ENCODE data around the gene HELB.

Gene HELB

DNA sequence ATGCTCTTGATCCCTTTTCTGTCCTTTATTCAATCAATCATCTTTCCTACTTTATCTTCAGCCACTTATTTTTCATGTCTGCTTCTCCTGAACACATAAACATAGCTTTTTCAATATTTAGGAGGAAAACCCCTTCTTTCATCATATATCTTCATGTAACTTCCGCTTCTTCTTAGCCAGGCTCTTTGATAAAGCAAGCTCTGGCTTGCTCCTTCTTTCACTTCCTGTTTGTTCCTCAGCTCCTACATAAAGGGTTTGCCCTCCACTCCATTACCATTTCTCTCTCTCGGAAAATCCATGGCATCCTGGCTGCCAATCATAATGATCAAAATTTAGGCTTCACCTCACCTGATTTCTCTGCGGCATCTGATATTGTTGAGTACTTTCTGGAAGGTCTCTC, 33.7 kb upstream of the HELB start:
- Histone ChIP-seq H3K4me3 (ENCODE audit: low read depth in 1 of 2, low read length in 1 of 2) (peak overlapping the region; percentile 37 to 50), H3K4me1 (ENCODE audit: control insufficient read depth in 1 of 2, insufficient read depth in 1 of 2, low read depth in 1 of 2, low read length in 1 of 2) (peaks cover 52 to 54% of the 10 kb centered on the region in 2 experiments), H3K27me3 (no peaks in the 10 kb centered on the region), H3K36me3 (no peaks in the 10 kb centered on the region), H3K27ac (peak overlapping the region; percentile 88), H3K9me3 (no peaks in the 10 kb centered on the region)
- TF ChIP-seq, protein P1, sequence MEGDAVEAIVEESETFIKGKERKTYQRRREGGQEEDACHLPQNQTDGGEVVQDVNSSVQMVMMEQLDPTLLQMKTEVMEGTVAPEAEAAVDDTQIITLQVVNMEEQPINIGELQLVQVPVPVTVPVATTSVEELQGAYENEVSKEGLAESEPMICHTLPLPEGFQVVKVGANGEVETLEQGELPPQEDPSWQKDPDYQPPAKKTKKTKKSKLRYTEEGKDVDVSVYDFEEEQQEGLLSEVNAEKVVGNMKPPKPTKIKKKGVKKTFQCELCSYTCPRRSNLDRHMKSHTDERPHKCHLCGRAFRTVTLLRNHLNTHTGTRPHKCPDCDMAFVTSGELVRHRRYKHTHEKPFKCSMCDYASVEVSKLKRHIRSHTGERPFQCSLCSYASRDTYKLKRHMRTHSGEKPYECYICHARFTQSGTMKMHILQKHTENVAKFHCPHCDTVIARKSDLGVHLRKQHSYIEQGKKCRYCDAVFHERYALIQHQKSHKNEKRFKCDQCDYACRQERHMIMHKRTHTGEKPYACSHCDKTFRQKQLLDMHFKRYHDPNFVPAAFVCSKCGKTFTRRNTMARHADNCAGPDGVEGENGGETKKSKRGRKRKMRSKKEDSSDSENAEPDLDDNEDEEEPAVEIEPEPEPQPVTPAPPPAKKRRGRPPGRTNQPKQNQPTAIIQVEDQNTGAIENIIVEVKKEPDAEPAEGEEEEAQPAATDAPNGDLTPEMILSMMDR (IDR thresholded peaks at IDR 0.05), result no peak

DNA sequence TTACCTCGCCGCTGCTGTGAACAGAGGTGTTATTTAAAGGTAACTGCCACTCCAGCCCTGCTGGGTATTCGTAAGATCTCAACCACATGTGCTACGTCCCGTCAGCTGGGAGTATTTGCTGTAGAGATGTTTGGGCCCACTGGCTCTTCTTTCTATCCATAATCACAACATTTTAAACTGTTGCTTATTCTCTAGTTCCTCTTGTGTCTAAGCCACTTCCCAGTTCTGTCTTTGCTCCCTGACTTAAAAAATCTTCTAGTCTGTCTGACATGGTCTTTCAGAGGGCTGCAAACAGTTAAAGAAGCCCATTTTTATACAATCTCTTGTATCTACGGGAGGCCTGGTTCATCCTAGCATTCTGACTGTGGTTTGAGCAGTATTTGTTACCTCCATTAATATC, 33.2 kb upstream of the HELB start:
- peak overlapping the region; percentile 37 to 50 for H3K4me3 ChIP-seq (ENCODE audit: low read depth in 1 of 2, low read length in 1 of 2)
- no peaks in the 10 kb centered on the region for H3K9me3 ChIP-seq
- H3K36me3 ChIP-seq, result no peaks in the 10 kb centered on the region
- H3K27me3 ChIP-seq, result no peaks in the 10 kb centered on the region
- TF ChIP-seq, protein P1 (IDR thresholded peaks at IDR 0.05), result no peak
- peaks cover 52 to 54% of the 10 kb centered on the region in 2 experiments for H3K4me1 ChIP-seq (ENCODE audit: control insufficient read depth in 1 of 2, insufficient read depth in 1 of 2, low read depth in 1 of 2, low read length in 1 of 2)
- H3K27ac ChIP-seq, result peak overlapping the region; percentile 88

DNA sequence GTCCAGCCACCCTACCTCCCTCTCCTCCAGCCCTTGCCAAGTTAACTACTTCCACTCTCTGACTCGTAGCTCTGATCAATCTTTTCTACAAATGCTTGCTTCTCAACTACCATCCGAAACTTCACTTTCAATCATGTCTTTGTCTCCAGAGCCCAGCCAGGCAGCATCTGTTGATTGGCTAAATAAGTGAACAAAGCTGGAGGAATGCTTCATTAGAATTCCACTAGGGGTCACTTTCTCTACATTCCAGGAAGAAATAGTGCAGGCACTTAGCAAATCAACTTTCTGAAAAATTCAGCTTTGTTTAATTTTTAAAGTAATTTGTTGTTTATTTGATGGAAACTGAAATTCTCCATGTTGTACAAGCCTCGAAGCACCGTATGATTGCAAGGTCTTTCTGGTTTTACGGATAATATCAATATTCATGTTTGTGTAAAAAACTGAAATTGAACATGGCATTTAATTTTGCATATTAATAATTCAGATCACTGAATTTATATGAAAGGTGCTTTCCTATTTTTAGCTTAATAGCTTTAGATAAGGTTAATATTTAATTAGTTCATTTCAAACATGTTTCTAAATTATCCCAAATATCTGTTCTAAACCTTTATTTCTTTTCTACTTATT, 32.4 kb upstream of the HELB start:
- no peaks in the 10 kb centered on the region for H3K9me3 ChIP-seq
- H3K4me1 ChIP-seq (ENCODE audit: control insufficient read depth in 1 of 2, insufficient read depth in 1 of 2, low read depth in 1 of 2, low read length in 1 of 2), result peaks cover 54 to 59% of the 10 kb centered on the region in 2 experiments
- H3K36me3 ChIP-seq, result no peaks in the 10 kb centered on the region
- H3K27me3 ChIP-seq, result no peaks in the 10 kb centered on the region
- TF ChIP-seq, protein P1 (IDR thresholded peaks at IDR 0.05), result no peak
- peak overlapping the region in 1 of 2 experiments; percentile 50 for H3K4me3 ChIP-seq (ENCODE audit: low read depth in 1 of 2, low read length in 1 of 2)
- H3K27ac ChIP-seq, result peak overlapping the region; percentile 88

DNA sequence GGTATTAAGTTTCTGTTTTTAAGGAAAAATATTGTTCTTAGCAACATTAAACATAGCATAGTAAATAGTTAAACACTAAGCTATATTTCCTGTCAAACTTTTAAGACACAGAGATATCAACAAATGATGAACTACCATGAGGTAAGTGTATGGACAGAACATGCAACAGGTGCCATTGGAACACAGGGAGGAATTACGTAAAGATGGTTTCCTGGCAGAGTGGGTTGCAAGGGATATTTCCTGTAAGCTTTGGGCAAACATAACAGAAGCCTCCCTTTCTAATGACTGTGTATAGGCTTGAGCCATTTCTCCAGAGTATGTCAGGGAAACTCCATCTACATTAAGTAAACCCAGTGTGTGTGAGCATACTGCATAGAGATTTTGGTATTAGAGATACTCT, 31.7 kb upstream of the HELB start:
- Histone ChIP-seq H3K9me3 (no peaks in the 10 kb centered on the region), H3K4me1 (ENCODE audit: control insufficient read depth in 1 of 2, insufficient read depth in 1 of 2, low read depth in 1 of 2, low read length in 1 of 2) (peaks cover 61 to 66% of the 10 kb centered on the region in 2 experiments), H3K27me3 (no peaks in the 10 kb centered on the region), H3K36me3 (no peaks in the 10 kb centered on the region), H3K27ac (peak overlapping the region; percentile 88), H3K4me3 (ENCODE audit: low read depth in 1 of 2, low read length in 1 of 2) (peak overlapping the region in 1 of 2 experiments; percentile 4)
- TF ChIP-seq, protein P1 (IDR thresholded peaks at IDR 0.05), result no peak

DNA sequence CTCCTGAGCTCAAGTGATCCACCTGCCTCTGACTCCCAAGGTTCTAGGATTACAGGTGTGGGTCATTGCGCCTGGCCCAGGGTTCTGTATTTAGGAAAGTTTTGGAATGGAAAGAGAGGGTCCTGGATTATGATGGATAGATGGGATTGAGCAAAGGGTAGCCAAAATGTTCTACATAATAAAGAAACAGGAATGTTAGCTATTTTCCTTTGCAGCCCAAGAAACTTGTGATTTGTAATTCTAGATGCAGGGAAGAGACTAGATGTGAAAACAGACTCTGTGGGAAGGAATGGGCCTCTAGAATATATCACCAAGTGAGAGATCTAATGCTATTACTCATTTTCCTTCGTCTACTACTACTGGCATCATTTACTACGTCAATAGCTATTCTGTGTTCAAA, 29.6 kb upstream of the HELB start:
- Histone ChIP-seq H3K27me3 (no peaks in the 10 kb centered on the region), H3K27ac (no peak overlapping the region), H3K4me1 (ENCODE audit: control insufficient read depth in 1 of 2, insufficient read depth in 1 of 2, low read depth in 1 of 2, low read length in 1 of 2) (peaks cover 57 to 62% of the 10 kb centered on the region in 2 experiments), H3K36me3 (no peaks in the 10 kb centered on the region), H3K9me3 (no peaks in the 10 kb centered on the region), H3K4me3 (ENCODE audit: low read depth in 1 of 2, low read length in 1 of 2) (no peak overlapping the region)
- TF ChIP-seq, protein P1 (IDR thresholded peaks at IDR 0.05), result no peak

Measured in neutrophil (primary cell).